CD4-positive, alpha-beta memory T cell (primary cell): ENCODE data around the gene RPRD1B. TPM values are rescaled to one million over a fixed set of nuclear protein-coding genes. Genes with fewer than 3 reads are reported as not detected.

Source experiments
- CTCF ChIA-PET: fragments of 350-600 bp; sonication (Branson Sonifier 250); formaldehyde crosslinking; loops from one replicate; lab custom pipeline; 2021; ENCODE audit warnings: inconsistent platforms; ENCODE audit not compliant: partially characterized antibody; lab: Charles Lee
- POLR2A ChIA-PET: fragments of 350-600 bp; sonication (Branson Sonifier 250); formaldehyde crosslinking; loops from one replicate; lab custom pipeline; 2021; ENCODE audit not compliant: partially characterized antibody; lab: Charles Lee
- DNase-seq, 5 donors: peaks; one replicate each; pipeline versions ENCODE4 v3.0.0 to v3.0.0-alpha.2; 2020 to 2022; ENCODE audit warnings: mixed read lengths in 1 of 5
- H3K27ac ChIP-seq: one replicate; pipeline ENCODE4 v1.7.0; 2013; ENCODE audit warnings: low read depth, low read length
- H3K27me3 ChIP-seq: 2 replicates; pipeline ENCODE4 v1.7.0; 2013; ENCODE audit warnings: mild to moderate bottlenecking, low read length, moderate library complexity; ENCODE audit not compliant: insufficient read depth
- H3K36me3 ChIP-seq: 2 replicates; pipeline ENCODE4 v1.7.0; 2013; ENCODE audit warnings: mild to moderate bottlenecking, low read length, moderate library complexity; ENCODE audit not compliant: insufficient read depth
- H3K4me1 ChIP-seq: 2 replicates; pipeline ENCODE4 v1.7.0; 2013; ENCODE audit warnings: mild to moderate bottlenecking, low read length, moderate library complexity; ENCODE audit not compliant: insufficient read depth
- H3K4me3 ChIP-seq, 2 donors: one replicate each; pipeline ENCODE4 v1.7.0; 2013; ENCODE audit warnings: low read length in 2 of 2, mild to moderate bottlenecking in 1 of 2
- H3K9me3 ChIP-seq, 2 donors: one replicate each; pipeline ENCODE4 v1.7.0; 2013; ENCODE audit warnings: low read length in 2 of 2, control low read depth in 1 of 2; ENCODE audit not compliant: control insufficient read depth in 1 of 2
- H3K27ac Mint-ChIP-seq, 7 donors: one replicate each; pipeline ENCODE4 v1.8.0; 2020 to 2021; ENCODE audit warnings: mixed read lengths in 7 of 7, mild to moderate bottlenecking in 6 of 7, inconsistent platforms in 3 of 7, moderate library complexity in 3 of 7
- H3K27me3 Mint-ChIP-seq, 2 donors: one replicate each; pipeline ENCODE4 v1.8.0; 2020 to 2021; ENCODE audit warnings: mixed read lengths in 2 of 2
- H3K36me3 Mint-ChIP-seq, 2 donors: one replicate each; pipeline ENCODE4 v1.8.0; 2020 to 2021; ENCODE audit warnings: mixed read lengths in 2 of 2, inconsistent platforms in 1 of 2, mild to moderate bottlenecking in 1 of 2
- H3K4me1 Mint-ChIP-seq, 4 donors: one replicate each; pipeline ENCODE4 v1.8.0; 2020 to 2021; ENCODE audit warnings: mixed read lengths in 4 of 4, mild to moderate bottlenecking in 1 of 4
- H3K4me3 Mint-ChIP-seq, 8 donors: one replicate each; pipeline ENCODE4 v1.8.0; 2020 to 2021; ENCODE audit warnings: mixed read lengths in 8 of 8, mild to moderate bottlenecking in 7 of 8, moderate library complexity in 6 of 8, inconsistent platforms in 3 of 8
- H3K9me3 Mint-ChIP-seq, 8 donors: one replicate each; pipeline ENCODE4 v1.8.0; 2020 to 2021; ENCODE audit warnings: mixed read lengths in 8 of 8, mild to moderate bottlenecking in 5 of 8, inconsistent platforms in 3 of 8, moderate library complexity in 1 of 8
- intact Hi-C: fragments of 100-400 bp; cut with micrococcal nuclease; formaldehyde crosslinking; loops from one replicate; pipeline ENCODE4 v1.15.1; 2023
- polyA plus RNA-seq, 2 donors: library from polyadenylated mRNA; unstranded; fragments of 300-500 nt; fragmentation: Illumina TruSeq; gene quantifications; one replicate each; pipeline ENCODE4 v1.2.3, GENCODE V29; 2021
- total RNA-seq, 2 experiments: library from RNA; stranded (reverse); gene quantifications; one replicate each; pipeline ENCODE4 v1.2.3, GENCODE V29; 2021

Gene RPRD1B
- total and polyA plus RNA-seq, 4 experiments from 2014 or later: 3.7 to 43.8 (median 24.7) TPM

GRCh38 chr20:38131588-38132121, 98.1 kb downstream of the RPRD1B start:
- Histone ChIP-seq H3K36me3 (no peaks in the 10 kb centered on the region), H3K27me3 (no peaks in the 10 kb centered on the region), H3K4me1 (no peaks in the 10 kb centered on the region), H3K27ac (no peak overlapping the region), H3K4me3 (no peak overlapping the region), H3K9me3 (no peaks in the 10 kb centered on the region)
- intact Hi-C loops: no loop called here
- Mint-ChIP-seq H3K4me1 (peaks cover 0 to 6% (median 5%) of the 10 kb centered on the region in 4 donors), H3K4me3 (no peak overlapping the region), H3K27ac (no peak overlapping the region), H3K27me3 (peaks cover 0 to 2% of the 10 kb centered on the region in 2 donors), H3K9me3 (no peaks in the 10 kb centered on the region), H3K36me3 (no peaks in the 10 kb centered on the region)
- CTCF ChIA-PET: no interaction called here
- no peak for DNase-seq
- POLR2A ChIA-PET: no interaction called here

- no peak overlapping the region for H3K27ac Mint-ChIP-seq
Observed at GRCh38 chr20:38132156-38132909, 98.8 kb downstream of the RPRD1B start.

GRCh38 chr20:38132910-38133501, 99.5 kb downstream of the RPRD1B start:
- no peaks in the 10 kb centered on the region for H3K36me3 ChIP-seq
- Mint-ChIP-seq H3K27ac (no peak overlapping the region), H3K4me1 (peaks cover 0 to 6% (median 5%) of the 10 kb centered on the region in 4 donors), H3K36me3 (no peaks in the 10 kb centered on the region), H3K27me3 (no peaks in the 10 kb centered on the region), H3K9me3 (no peaks in the 10 kb centered on the region), H3K4me3 (no peak overlapping the region)
- CTCF ChIA-PET: no interaction called here
- H3K9me3 ChIP-seq: no peaks in the 10 kb centered on the region
- H3K27me3 ChIP-seq: no peaks in the 10 kb centered on the region
- intact Hi-C loops: no loop called here
- no peaks in the 10 kb centered on the region for H3K4me1 ChIP-seq
- POLR2A ChIA-PET: no interaction called here
- H3K27ac ChIP-seq: no peak overlapping the region
- no peak overlapping the region for H3K4me3 ChIP-seq
- no peak for DNase-seq

More at GRCh38 chr20:38132156-38132909, 98.8 kb downstream of the RPRD1B start:
- Mint-ChIP-seq H3K9me3 (no peaks in the 10 kb centered on the region), H3K4me1 (peaks cover 0 to 6% (median 5%) of the 10 kb centered on the region in 4 donors), H3K36me3 (no peaks in the 10 kb centered on the region), H3K27me3 (peaks cover 0 to 2% of the 10 kb centered on the region in 2 donors), H3K4me3 (no peak overlapping the region)
- CTCF ChIA-PET: no interaction called here
- intact Hi-C loops: no loop called here
- no peak for DNase-seq
- H3K9me3 ChIP-seq: no peaks in the 10 kb centered on the region
- H3K36me3 ChIP-seq: no peaks in the 10 kb centered on the region
- no peaks in the 10 kb centered on the region for H3K4me1 ChIP-seq
- no peaks in the 10 kb centered on the region for H3K27me3 ChIP-seq
- POLR2A ChIA-PET: no interaction called here
- no peak overlapping the region for H3K4me3 ChIP-seq
- no peak overlapping the region for H3K27ac ChIP-seq

GRCh38 chr20:38133680-38134426, 100.3 kb downstream of the RPRD1B start:
- CTCF ChIA-PET: no interaction called here

GRCh38 chr20:38134427-38135270, 101.1 kb downstream of the RPRD1B start:
- CTCF ChIA-PET: no interaction called here
- H3K4me1 Mint-ChIP-seq: peaks cover 0 to 6% (median 5%) of the 10 kb centered on the region in 4 donors
- no peak for DNase-seq
- no peaks in the 10 kb centered on the region for H3K27me3 ChIP-seq
- no peaks in the 10 kb centered on the region for H3K36me3 Mint-ChIP-seq
- no peak overlapping the region for H3K4me3 ChIP-seq
- no peaks in the 10 kb centered on the region for H3K9me3 ChIP-seq
- no peak overlapping the region for H3K27ac ChIP-seq
- H3K4me1 ChIP-seq: no peaks in the 10 kb centered on the region
- H3K4me3 Mint-ChIP-seq: no peak overlapping the region
- H3K9me3 Mint-ChIP-seq: no peaks in the 10 kb centered on the region
- peak overlapping the region in 3 of 7 donors; percentile 6 to 80 (median 75) for H3K27ac Mint-ChIP-seq
- POLR2A ChIA-PET: no interaction called here
- H3K36me3 ChIP-seq: no peaks in the 10 kb centered on the region
- peaks cover 0 to 2% of the 10 kb centered on the region in 2 donors for H3K27me3 Mint-ChIP-seq
- intact Hi-C loops: no loop called here

More at GRCh38 chr20:38133680-38134426, 100.3 kb downstream of the RPRD1B start:
- H3K9me3 ChIP-seq: no peaks in the 10 kb centered on the region
- no peak overlapping the region for H3K27ac ChIP-seq
- Mint-ChIP-seq H3K27ac (peak overlapping the region in 1 of 7 donors; percentile 42), H3K9me3 (no peaks in the 10 kb centered on the region), H3K4me3 (no peak overlapping the region), H3K4me1 (peaks cover 0 to 6% (median 5%) of the 10 kb centered on the region in 4 donors), H3K36me3 (no peaks in the 10 kb centered on the region), H3K27me3 (no peaks in the 10 kb centered on the region)
- no peaks in the 10 kb centered on the region for H3K4me1 ChIP-seq
- POLR2A ChIA-PET: no interaction called here
- DNase-seq: no peak
- no peaks in the 10 kb centered on the region for H3K36me3 ChIP-seq
- no peak overlapping the region for H3K4me3 ChIP-seq
- intact Hi-C loops: no loop called here
- no peaks in the 10 kb centered on the region for H3K27me3 ChIP-seq

GRCh38 chr20:38135271-38135650, 101.7 kb downstream of the RPRD1B start:
- H3K4me1 ChIP-seq: no peaks in the 10 kb centered on the region
- Mint-ChIP-seq H3K4me1 (peaks cover 0 to 6% (median 5%) of the 10 kb centered on the region in 4 donors), H3K36me3 (no peaks in the 10 kb centered on the region), H3K27ac (peak overlapping the region in 1 of 7 donors; percentile 80), H3K27me3 (peaks cover 0 to 2% of the 10 kb centered on the region in 2 donors), H3K9me3 (no peaks in the 10 kb centered on the region), H3K4me3 (no peak overlapping the region)
- intact Hi-C loops: no loop called here
- POLR2A ChIA-PET: no interaction called here
- CTCF ChIA-PET: no interaction called here
- no peak for DNase-seq
- no peaks in the 10 kb centered on the region for H3K27me3 ChIP-seq
- no peaks in the 10 kb centered on the region for H3K9me3 ChIP-seq
- H3K27ac ChIP-seq: no peak overlapping the region
- H3K36me3 ChIP-seq: no peaks in the 10 kb centered on the region
- H3K4me3 ChIP-seq: no peak overlapping the region
